Ectodermal cell (in vitro differentiated cells): ENCODE results near the gene SCGB1C2. TPM values are rescaled to one million over a fixed set of nuclear protein-coding genes. Genes with fewer than 3 reads are reported as not detected.
"Not testable (repeated sequence)": the region's sequence is repeated elsewhere in the genome, so short reads cannot be mapped to it uniquely, and the experiment has no call there.

ENCODE experiments used
- H3K27ac ChIP-seq: 2 replicates; pipeline ENCODE4 v1.7.0; 2013; ENCODE audit warnings: mild to moderate bottlenecking, low read depth, low read length; ENCODE audit not compliant: insufficient read depth, poor library complexity, severe bottlenecking
- H3K27me3 ChIP-seq: 2 replicates; pipeline ENCODE4 v1.7.0; 2013; ENCODE audit warnings: mild to moderate bottlenecking, low read length; ENCODE audit not compliant: insufficient read depth, control insufficient read depth, poor library complexity, severe bottlenecking
- H3K36me3 ChIP-seq: one replicate; pipeline ENCODE4 v1.7.0; 2013; ENCODE audit warnings: low read length; ENCODE audit not compliant: control insufficient read depth, insufficient read depth
- H3K4me1 ChIP-seq: one replicate; pipeline ENCODE4 v1.7.0; 2013; ENCODE audit warnings: low read length; ENCODE audit not compliant: control insufficient read depth, insufficient read depth
- H3K4me3 ChIP-seq: 2 replicates; pipeline ENCODE4 v1.7.0; 2013; ENCODE audit warnings: low read depth, low read length, control low read depth; ENCODE audit not compliant: insufficient read depth
- H3K9me3 ChIP-seq: 2 replicates; pipeline ENCODE4 v1.7.0; 2013; ENCODE audit warnings: mild to moderate bottlenecking, low read length, moderate library complexity; ENCODE audit not compliant: control insufficient read depth
- WGBS, 2 experiments: methylation state at CpG; one replicate each; pipeline ENCODE4 v1.1.7; 2013; ENCODE audit warnings: missing lambda C conversion rate in 2 of 2; 5-methylcytosine and 5-hydroxymethylcytosine counted together
- polyA plus RNA-seq, 4 experiments: library from polyadenylated mRNA; stranded (reverse); fragments of 50-300 nt; gene quantifications; one replicate each; pipeline ENCODE4 v1.2.3, GENCODE V29; 2013

SCGB1C2 gene
- not detected for polyA plus RNA-seq (2013, experiment 1 of 4)
- not detected for polyA plus RNA-seq (2013, experiment 2 of 4)
- polyA plus RNA-seq (2013, experiment 3 of 4) = not detected
- polyA plus RNA-seq (2013, experiment 4 of 4) = not detected

DNA sequence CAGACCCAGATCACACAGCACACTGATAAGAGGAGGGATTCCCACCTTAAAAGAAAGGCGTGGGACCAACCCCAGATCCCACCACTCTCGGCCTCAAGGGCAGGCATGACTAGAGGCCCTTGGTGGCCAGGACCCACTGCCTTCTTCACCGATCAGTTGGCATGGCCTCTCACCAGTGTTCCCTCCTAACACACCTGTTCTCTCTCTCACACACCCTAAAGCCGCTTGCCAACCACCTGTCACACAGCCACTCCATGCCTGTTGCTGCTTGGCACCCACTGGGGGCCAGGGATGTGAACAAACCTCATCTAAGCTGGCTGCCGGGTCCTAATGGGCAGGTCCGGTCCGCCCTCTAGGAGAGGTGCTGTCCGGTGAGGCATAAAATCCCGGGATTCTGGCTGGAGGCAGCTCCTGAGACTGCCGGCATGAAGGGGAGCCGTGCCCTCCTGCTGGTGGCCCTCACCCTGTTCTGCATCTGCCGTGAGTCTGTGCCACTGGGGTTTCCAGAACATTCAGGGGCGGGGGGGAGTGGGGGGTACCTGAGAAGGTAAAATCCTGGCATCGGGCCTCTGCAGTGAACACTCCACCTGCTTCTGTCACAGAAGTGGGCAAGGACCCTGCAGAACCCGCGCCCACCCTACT, at the start of gene SCGB1C2:
SCGB1C2 (plus strand) TSS at position 404 of the 642 bp plus-strand sequence; CDS start at position 426, 22 bp downstream.
- not testable (repeated sequence) for H3K27me3 ChIP-seq, H3K4me3 ChIP-seq
- WGBS, 2 experiments = 85 to 90% methylated on average over 6 to 7 of the region's 16 CpGs

DNA sequence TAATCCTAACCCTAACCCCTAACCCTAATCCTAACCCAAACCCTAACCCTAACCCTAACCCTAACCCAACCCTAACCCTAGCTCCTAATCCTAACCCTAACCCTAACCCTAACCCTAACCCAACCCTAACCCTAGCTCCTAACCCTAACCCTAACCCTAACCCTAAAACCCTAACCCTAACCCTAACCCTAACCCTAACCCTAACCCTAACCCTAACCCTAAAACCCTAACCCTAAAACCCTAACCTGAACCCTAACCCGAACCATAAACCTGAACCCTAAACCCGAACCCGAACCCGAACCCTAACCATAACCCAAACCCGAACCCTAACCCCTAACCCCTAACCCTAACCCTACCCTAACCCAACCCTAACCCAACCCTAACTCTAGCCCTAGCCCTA, 24.3 kb upstream of the SCGB1C2 start:
- H3K9me3 ChIP-seq, H3K4me1 ChIP-seq, H3K27ac ChIP-seq, H3K36me3 ChIP-seq, H3K4me3 ChIP-seq, H3K27me3 ChIP-seq: not testable (repeated sequence)
- WGBS, 2 experiments = no CpG with 5 or more reads among the region's 5 CpGs

More for the DNA sequence above, at the start of gene SCGB1C2:
- not testable (repeated sequence) for H3K4me1 ChIP-seq, H3K36me3 ChIP-seq, H3K27ac ChIP-seq, H3K9me3 ChIP-seq

DNA sequence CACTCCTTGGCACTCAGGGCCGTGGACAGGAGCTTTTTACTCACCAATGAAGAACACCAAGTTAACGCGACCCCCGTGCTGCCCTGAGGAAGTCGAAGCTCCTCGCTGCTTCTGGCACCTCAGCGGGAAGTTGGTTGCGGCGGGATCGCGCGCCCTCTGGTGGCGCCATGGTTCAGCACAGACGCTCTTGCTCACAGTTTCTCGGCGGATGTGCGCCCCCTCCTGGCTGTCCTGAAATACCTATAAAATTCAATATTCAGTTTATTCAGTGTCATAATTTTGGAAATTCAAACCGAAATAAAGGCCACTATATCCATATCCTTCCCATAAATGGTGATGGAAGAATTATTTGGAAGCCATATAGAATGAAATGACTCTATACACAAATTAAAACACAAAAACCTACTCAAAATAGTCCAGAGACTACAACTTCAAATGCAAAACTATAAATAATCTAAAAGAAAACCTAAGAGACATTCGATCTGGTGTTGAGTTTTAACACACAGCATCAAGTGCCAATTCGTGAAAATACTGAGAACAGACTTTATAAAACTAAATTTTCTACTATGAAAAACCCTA, 18.9 kb upstream of the SCGB1C2 start:
- not testable (repeated sequence) for H3K4me1 ChIP-seq, H3K4me3 ChIP-seq, H3K9me3 ChIP-seq, H3K27ac ChIP-seq, H3K36me3 ChIP-seq, H3K27me3 ChIP-seq
- WGBS, 2 experiments = 14% methylated on average over 9 to 12 of the region's 20 CpGs

DNA sequence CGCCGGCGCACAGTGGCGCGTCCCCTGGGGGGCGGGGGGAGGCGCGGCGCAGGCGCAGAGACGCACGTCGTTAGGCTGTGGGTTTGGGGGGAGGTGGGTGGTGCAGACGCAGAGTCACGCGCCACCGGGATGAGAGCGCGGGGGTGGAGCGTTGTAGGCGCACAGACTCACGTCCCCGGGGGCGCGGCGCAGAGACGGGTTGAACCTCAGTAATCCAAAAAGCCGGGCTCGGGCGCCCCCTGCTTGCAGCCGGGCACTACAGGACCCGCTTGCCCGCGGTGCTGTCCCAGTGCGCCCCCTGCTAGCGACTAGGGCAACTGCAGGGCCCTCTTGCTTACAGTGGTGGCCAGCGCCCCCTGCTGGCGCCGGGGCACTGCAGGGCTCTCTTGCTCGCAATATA, 3.4 kb upstream of the SCGB1C2 start:
- H3K27me3 ChIP-seq, H3K36me3 ChIP-seq, H3K27ac ChIP-seq, H3K4me3 ChIP-seq, H3K9me3 ChIP-seq, H3K4me1 ChIP-seq: not testable (repeated sequence)
- 98 to 100% methylated on average over 2 to 9 of the region's 40 CpGs for WGBS, 2 experiments

DNA sequence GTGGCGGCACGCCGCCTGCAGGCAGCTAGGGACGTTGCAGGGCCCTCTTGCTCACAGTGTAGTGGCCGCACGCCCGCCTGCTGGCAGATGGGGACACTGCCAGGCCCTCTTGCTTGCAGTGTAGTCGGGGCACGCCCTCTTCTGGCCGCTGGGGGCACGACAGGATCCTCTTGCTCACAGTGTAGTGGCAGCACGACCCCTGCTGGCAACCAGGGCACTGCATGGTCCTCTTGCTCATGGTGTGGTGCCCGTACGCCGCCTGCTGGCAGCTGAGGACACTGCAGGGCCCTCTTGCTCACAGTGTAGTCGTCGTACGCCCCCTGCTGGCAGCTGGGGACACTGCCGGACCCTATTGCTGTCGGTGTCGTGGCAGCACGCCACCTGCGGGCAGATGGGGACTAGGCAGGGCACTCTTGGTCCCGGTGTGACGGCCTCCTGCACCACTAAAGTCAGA, 3.0 kb upstream of the SCGB1C2 start:
- not testable (repeated sequence) for H3K27ac ChIP-seq, H3K9me3 ChIP-seq, H3K4me3 ChIP-seq, H3K36me3 ChIP-seq, H3K4me1 ChIP-seq, H3K27me3 ChIP-seq
- 94 to 95% methylated on average over 7 to 8 of the region's 25 CpGs for WGBS, 2 experiments

DNA sequence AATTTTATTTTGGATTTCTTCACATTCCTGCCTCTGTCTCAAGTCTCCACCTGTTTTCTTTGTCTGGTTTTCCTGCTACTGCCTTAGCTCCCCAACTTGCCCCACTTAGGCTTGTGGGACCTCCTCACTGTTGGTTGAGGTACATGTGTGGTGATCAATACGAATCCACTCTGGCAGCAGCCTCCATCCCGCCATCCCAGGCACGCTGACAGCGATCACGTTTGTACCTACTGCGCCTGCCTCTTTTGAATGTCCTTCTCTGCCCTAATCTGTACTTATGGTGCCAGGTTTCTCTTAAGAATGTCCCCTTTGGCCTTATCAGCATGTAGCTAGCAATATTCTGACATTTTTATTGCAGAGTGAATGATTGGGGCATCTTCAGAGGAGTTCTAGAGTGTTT, 2.3 kb upstream of the SCGB1C2 start:
- H3K4me1 ChIP-seq, H3K36me3 ChIP-seq, H3K27ac ChIP-seq, H3K4me3 ChIP-seq, H3K27me3 ChIP-seq, H3K9me3 ChIP-seq: not testable (repeated sequence)
- 83 to 90% methylated on average over 3 to 6 of the region's 6 CpGs for WGBS, 2 experiments

DNA sequence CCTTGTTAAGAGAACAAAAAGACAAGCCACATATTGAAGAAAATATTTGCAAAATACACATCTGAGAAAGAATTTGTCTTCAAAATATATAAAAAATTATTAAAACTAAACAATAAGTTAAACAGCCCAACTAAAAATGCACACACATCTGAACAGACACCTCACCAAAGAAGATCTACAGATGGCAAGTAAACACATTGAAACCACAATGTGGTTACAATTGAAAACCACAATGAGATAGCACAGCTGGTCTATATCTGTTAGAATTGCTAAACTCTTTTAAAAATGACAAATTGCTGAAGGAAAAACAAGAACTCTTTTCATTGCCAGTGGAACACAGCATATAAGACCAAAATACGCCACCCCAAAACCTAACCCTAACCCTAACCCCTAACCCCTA, 1.5 kb upstream of the SCGB1C2 start:
- H3K4me3 ChIP-seq, H3K27ac ChIP-seq, H3K27me3 ChIP-seq, H3K36me3 ChIP-seq, H3K4me1 ChIP-seq, H3K9me3 ChIP-seq: not testable (repeated sequence)
- no CpG with 5 or more reads among the region's 1 CpG for WGBS, 2 experiments

DNA sequence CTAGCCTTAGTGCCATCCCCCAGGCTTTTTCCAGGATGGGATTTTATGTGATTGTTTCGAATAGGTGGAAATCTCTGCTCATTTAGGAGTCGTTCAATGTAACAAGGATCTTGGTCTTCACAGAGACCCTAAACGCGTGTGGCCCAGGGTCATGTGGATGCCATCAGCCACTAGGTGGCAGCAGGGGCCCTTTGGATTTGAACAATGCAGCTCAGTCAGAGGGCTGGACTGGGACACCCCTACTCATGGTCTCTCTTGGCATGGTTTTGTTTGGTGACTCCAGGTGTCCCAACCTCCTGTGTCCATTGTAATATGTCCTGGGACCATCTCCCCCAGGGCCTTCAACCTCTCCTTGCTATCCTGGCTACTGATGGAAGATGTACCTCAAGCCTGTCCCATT, 838 bp upstream of the SCGB1C2 start:
- 46 to 47% methylated on average over 3 of the region's 4 CpGs for WGBS, 2 experiments
- not testable (repeated sequence) for H3K27me3 ChIP-seq, H3K36me3 ChIP-seq, H3K4me3 ChIP-seq, H3K27ac ChIP-seq, H3K4me1 ChIP-seq, H3K9me3 ChIP-seq

DNA sequence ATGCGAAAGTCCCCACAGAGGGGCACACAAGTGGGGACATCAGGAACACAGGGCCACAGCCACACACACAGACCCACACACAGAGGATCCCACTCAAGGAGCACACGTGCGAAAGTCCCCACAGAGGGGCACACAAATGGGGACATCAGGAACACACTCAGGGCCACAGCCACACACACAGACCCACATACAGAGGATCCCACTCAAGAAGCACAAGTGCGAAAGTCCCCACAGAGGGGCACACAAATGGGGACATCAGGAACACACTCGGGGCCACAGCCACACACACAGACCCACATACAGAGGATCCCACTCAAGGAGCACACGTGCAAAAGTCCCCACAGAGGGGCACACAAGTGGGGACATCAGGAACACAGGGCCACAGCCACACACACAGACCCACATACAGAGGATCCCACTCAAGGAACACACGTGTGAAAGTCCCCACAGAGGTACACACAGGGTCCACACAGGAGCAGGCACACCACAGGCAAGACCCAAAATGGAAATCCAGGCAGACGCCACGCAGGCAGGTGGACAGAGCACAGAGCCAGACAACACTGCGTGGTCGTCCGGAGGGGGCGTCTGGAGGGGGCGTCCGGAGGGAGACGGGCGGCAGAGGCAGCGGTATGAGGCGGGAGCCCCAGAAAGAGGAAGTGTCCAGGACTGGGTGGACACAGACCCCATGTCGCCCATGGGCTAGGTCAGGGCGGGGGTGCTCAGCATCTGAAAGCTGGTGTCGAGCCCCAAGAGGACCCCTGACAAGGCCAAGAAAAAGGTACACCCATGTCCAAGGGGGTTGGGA, 2.2 kb downstream of the SCGB1C2 start:
- H3K27ac ChIP-seq, H3K4me1 ChIP-seq, H3K4me3 ChIP-seq, H3K9me3 ChIP-seq, H3K36me3 ChIP-seq: not testable (repeated sequence)
- H3K27me3 ChIP-seq = peaks cover 16% of the 10 kb centered on the region
- 76 to 92% methylated on average over 15 to 17 of the region's 22 CpGs for WGBS, 2 experiments

DNA sequence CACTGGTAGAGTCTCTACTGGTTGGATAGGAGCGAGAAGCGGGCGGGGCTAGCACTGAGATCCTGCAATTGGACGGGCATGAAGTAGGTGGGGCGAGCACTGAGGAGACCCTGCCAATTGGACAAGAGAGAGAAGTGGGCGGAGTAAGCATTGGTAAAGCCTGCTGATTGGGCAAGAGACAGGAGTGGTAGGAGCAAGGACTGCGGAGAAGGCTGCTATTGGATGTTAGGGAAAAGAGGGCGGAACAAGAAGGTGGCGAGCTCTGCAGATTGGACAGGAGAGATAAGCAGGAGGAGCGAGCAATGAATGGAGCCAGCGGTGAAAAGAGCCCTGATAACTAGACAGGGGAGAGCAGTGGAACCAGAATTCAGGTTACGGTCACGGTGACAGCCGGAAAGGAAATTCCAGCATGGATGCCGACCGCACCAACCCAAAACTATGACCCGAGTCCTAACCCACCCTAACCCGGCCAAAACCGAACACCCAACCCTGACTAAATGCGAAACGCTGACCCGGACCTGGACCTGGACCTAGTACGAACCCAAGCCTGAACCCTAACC, 4.8 kb downstream of the SCGB1C2 start:
- Histone ChIP-seq H3K9me3 (no peaks in the 10 kb centered on the region), H3K36me3 (no peaks in the 10 kb centered on the region), H3K27ac (no peak overlapping the region), H3K27me3 (peaks cover 16% of the 10 kb centered on the region), H3K4me1 (peaks cover 6% of the 10 kb centered on the region), H3K4me3 (no peak overlapping the region)
- 90 to 95% methylated on average over 23 of the region's 23 CpGs for WGBS, 2 experiments
